Upper lobe of right lung (tissue), 1 donor: ENCODE measurements around the gene SLC12A6. TPM values are rescaled to one million over a fixed set of nuclear protein-coding genes. Genes with fewer than 3 reads are reported as not detected.

ENCODE experiments used
- ATAC-seq: fragments of 200-7000 bp; cut with Tn5 transposase; one replicate; pipeline ENCODE4 v1.9.1; 2020; ENCODE audit warnings: mild to moderate bottlenecking, moderate library complexity
- DNase-seq: peaks from one replicate; pipeline ENCODE4 v3.0.0-alpha.2; 2020
- H3K27ac ChIP-seq: fragments of 200-600 bp; one replicate; pipeline ENCODE4 v1.8.0; 2022
- H3K27me3 ChIP-seq: fragments of 200-600 bp; one replicate; pipeline ENCODE4 v1.8.0; 2022; ENCODE audit warnings: mild to moderate bottlenecking
- H3K36me3 ChIP-seq: fragments of 200-600 bp; one replicate; pipeline ENCODE4 v1.8.0; 2022
- H3K4me1 ChIP-seq: fragments of 200-600 bp; one replicate; pipeline ENCODE4 v1.8.0; 2022
- H3K4me3 ChIP-seq: fragments of 200-600 bp; one replicate; pipeline ENCODE4 v1.8.0; 2022; ENCODE audit warnings: mild to moderate bottlenecking
- H3K9me3 ChIP-seq: fragments of 200-600 bp; one replicate; pipeline ENCODE4 v1.8.0; 2022
- intact Hi-C: fragments of 100-400 bp; cut with DNase I; formaldehyde crosslinking; loops from one replicate; pipeline ENCODE4 v1.11.0; 2022
- total RNA-seq: library from RNA; stranded (reverse); fragmentation: NEBNext Ultra II Directional; extraction: Animal tissue kit (Norgen Biotek cat#: 25700); gene quantifications from one replicate; pipeline ENCODE4 v1.2.1, GENCODE V29; 2021
- TF ChIP-seq, protein P1 (sequence below): fragments of 200-600 bp; IDR thresholded peaks from one replicate; pipeline ENCODE4 v1.8.0; 2022; ENCODE audit warnings: antibody characterized with exemption
- donor health status: DM: no; HTN: yes; CAD: no; lungs with severe emphysema.

SLC12A6 gene
- total RNA-seq, 1 donor from 2014 or later: 44.9 TPM

GRCh38 chr15:34297059-34297458 lies 40.5 kb downstream of the SLC12A6 start:
- no peak overlapping the region for H3K27ac ChIP-seq
- no peak for ATAC-seq

DNA sequence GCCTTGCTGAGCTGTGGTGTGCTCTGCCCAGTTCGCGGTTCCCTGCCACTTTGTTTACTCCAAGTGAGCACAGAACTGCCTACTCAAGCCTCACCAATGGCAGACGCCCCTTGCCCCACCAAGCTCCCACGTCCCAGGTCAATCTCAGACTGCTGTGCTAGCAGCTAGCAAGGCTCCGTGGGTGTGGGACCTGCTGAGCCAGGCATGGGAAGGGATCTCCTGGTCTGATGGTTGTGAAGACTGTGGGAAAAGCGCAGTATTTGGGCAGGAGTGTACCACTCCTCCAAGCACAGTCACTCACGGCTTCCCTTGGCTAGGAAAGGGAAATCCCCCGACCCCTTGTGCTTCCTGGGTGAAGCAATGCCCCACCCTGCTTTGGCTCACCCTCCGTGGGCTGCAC lies 45.0 kb downstream of the SLC12A6 start:
- intact Hi-C loops: no loop called here
- TF ChIP-seq, protein P1, sequence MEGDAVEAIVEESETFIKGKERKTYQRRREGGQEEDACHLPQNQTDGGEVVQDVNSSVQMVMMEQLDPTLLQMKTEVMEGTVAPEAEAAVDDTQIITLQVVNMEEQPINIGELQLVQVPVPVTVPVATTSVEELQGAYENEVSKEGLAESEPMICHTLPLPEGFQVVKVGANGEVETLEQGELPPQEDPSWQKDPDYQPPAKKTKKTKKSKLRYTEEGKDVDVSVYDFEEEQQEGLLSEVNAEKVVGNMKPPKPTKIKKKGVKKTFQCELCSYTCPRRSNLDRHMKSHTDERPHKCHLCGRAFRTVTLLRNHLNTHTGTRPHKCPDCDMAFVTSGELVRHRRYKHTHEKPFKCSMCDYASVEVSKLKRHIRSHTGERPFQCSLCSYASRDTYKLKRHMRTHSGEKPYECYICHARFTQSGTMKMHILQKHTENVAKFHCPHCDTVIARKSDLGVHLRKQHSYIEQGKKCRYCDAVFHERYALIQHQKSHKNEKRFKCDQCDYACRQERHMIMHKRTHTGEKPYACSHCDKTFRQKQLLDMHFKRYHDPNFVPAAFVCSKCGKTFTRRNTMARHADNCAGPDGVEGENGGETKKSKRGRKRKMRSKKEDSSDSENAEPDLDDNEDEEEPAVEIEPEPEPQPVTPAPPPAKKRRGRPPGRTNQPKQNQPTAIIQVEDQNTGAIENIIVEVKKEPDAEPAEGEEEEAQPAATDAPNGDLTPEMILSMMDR: no peak
- DNase-seq: no peak

More at GRCh38 chr15:34297059-34297458, 40.5 kb downstream of the SLC12A6 start:
- Histone ChIP-seq H3K27me3 (no peaks in the 10 kb centered on the region), H3K9me3 (no peaks in the 10 kb centered on the region), H3K36me3 (no peaks in the 10 kb centered on the region), H3K4me3 (no peak overlapping the region), H3K4me1 (no peaks in the 10 kb centered on the region)
- no peak for DNase-seq
- intact Hi-C loops: no loop called here
- TF ChIP-seq, protein P1: no peak

DNA sequence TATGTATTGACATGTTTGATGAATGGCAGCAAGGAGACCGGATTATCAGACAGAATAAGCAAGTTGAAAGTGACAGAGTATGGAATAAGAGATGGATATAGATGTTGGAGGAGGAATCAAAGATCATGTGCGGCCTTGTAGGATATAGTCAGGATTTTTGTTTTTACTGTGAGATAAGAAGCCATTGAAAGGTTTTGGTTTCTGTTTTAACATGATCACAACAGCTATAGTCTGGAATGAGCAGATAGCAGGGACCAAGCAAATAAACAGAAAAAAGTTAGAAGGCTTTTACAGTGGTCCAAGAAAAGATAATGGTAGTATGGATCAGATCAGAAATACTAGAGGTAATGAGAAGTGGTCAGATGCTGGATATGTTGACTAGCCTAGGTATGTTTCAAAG lies 52.6 kb downstream of the SLC12A6 start:
- H3K4me3 ChIP-seq: no peak overlapping the region
- no peaks in the 10 kb centered on the region for H3K27me3 ChIP-seq
- no peak for ATAC-seq
- DNase-seq: no peak
- TF ChIP-seq, protein P1: no peak
- no peaks in the 10 kb centered on the region for H3K4me1 ChIP-seq
- no peak overlapping the region for H3K27ac ChIP-seq
- H3K9me3 ChIP-seq: no peaks in the 10 kb centered on the region
- H3K36me3 ChIP-seq: no peaks in the 10 kb centered on the region
- intact Hi-C loops: no loop called here

More for the DNA sequence above, 45.0 kb downstream of the SLC12A6 start:
- no peak for ATAC-seq
- no peak overlapping the region for H3K4me3 ChIP-seq
- no peak overlapping the region for H3K27ac ChIP-seq
- H3K9me3 ChIP-seq: no peaks in the 10 kb centered on the region
- no peaks in the 10 kb centered on the region for H3K27me3 ChIP-seq
- H3K4me1 ChIP-seq: no peaks in the 10 kb centered on the region
- no peaks in the 10 kb centered on the region for H3K36me3 ChIP-seq

GRCh38 chr15:34282384-34282783 lies 55.2 kb downstream of the SLC12A6 start:
- TF ChIP-seq, protein P1: no peak

GRCh38 chr15:34280193-34280592 lies 57.4 kb downstream of the SLC12A6 start:
- Histone ChIP-seq H3K4me3 (no peak overlapping the region), H3K9me3 (no peaks in the 10 kb centered on the region), H3K36me3 (no peaks in the 10 kb centered on the region), H3K27ac (no peak overlapping the region), H3K27me3 (no peaks in the 10 kb centered on the region), H3K4me1 (no peaks in the 10 kb centered on the region)
- no peak for ATAC-seq
- TF ChIP-seq, protein P1: no peak
- intact Hi-C loops: no loop called here
- no peak for DNase-seq

More at GRCh38 chr15:34282384-34282783, 55.2 kb downstream of the SLC12A6 start:
- Histone ChIP-seq H3K27ac (no peak overlapping the region), H3K9me3 (no peaks in the 10 kb centered on the region), H3K4me3 (no peak overlapping the region), H3K36me3 (no peaks in the 10 kb centered on the region), H3K4me1 (no peaks in the 10 kb centered on the region), H3K27me3 (no peaks in the 10 kb centered on the region)
- ATAC-seq (no peak), DNase-seq (no peak)
- intact Hi-C loops: no loop called here

GRCh38 chr15:34279368-34279767 lies 58.2 kb downstream of the SLC12A6 start:
- no peaks in the 10 kb centered on the region for H3K4me1 ChIP-seq
- H3K27ac ChIP-seq: no peak overlapping the region
- intact Hi-C loops: no loop called here
- no peaks in the 10 kb centered on the region for H3K9me3 ChIP-seq
- TF ChIP-seq, protein P1: no peak
- ATAC-seq (peak; percentile 43), DNase-seq (no peak)
- no peaks in the 10 kb centered on the region for H3K36me3 ChIP-seq
- H3K4me3 ChIP-seq: no peak overlapping the region
- no peaks in the 10 kb centered on the region for H3K27me3 ChIP-seq
